Left ventricle myocardium superior (tissue), 1 donor: ENCODE data around the gene CDK14. TPM values are rescaled to one million over a fixed set of nuclear protein-coding genes. Genes with fewer than 3 reads are reported as not detected.
A peak's percentile ranks its signal among the peaks of the same experiment; 100 is the strongest.

ENCODE experiments used
- ATAC-seq: fragments of 200-7000 bp; cut with Tn5 transposase; one replicate; pipeline ENCODE4 v1.9.1; 2020; ENCODE audit warnings: mild to moderate bottlenecking, moderate library complexity
- DNase-seq: peaks from one replicate; pipeline ENCODE4 v3.0.0-alpha.2; 2020
- intact Hi-C: fragments of 100-400 bp; cut with micrococcal nuclease; formaldehyde crosslinking; loops from one replicate; pipeline ENCODE4 v1.11.0; 2022
- total RNA-seq: library from RNA; stranded (reverse); fragmentation: NEBNext Ultra II Directional; extraction: Animal tissue kit (Norgen Biotek cat#: 25700); gene quantifications from one replicate; pipeline ENCODE4 v1.2.1, GENCODE V29; 2021
- donor health status: DM: no; HTN: yes; CAD: no; lungs with severe emphysema.

Gene CDK14
- total RNA-seq, 1 donor from 2014 or later: 23.9 TPM

DNA sequence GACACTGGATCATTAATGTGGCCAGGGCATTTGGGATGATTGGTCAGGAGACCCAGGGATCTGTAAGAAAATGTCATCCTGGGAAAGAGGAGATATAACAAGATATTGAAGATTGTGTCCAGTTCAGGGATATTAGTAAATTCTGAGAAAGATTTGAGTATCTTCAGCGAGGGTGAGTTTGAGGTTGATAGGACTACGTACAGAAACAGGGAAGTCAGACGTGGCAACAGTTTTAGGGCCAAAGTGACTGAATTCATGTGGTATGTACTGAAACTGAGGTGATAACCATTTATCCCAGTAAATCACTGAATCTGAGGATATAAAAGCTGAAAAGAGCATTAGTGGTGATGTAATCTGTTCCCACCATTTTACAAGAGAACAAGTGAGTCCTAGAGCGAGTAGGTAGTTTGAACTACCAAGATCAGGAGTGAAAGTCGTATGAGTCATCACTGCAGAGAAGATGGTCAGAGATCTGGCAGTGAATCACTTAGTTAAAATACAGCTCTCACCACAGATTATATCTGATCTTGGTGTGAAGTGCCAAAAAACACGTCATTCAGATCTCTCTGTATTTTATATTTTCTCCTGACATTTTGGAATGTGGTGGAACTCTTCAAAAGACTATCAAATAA lies 220.5 kb downstream of the CDK14 start:
- DNase-seq (no peak), ATAC-seq (peak; percentile 61)
- intact Hi-C loops: no loop called here

- DNase-seq (no peak), ATAC-seq (no peak)
- intact Hi-C loops: no loop called here
These were observed 221.0 kb downstream of the CDK14 start for GRCh38 chr7:90817151-90817550.

DNA sequence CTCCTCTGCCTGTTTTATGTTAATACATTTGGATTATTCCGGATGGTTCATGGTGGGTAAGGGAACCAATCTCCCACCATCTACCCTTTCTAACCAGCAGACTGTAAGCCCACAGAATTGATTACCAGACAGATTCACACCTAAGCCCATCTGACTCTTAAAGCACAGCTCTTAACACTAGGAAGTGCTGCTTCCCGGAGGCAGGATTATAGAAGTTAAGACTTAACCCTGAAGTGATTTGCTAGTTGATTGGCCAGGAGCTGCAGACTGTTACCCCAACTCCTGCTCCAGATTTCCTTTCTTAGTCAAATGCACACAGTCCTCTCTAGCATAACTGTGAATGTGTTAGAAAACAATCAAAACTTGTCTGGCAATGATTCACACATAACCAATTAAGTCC lies 221.7 kb downstream of the CDK14 start:
- ATAC-seq (no peak), DNase-seq (no peak)
- intact Hi-C loops: no loop called here

DNA sequence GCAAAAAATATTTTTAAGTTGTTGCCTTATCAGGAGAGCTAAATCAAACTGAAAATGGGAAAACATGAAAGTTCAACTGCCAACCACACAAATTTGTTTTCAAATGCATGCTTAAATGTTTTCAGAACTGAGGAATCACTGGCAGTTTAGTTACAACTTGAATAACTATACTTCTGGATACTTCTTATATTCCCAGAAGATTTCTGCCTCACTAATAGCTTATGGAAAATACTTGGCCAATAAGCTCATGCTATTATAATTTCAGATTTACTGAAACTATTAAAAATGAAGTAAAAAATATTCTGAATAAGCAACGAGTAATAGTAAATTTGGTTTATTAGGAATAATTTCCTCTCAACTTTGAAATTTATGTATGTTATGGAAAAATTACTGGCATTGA lies 222.2 kb downstream of the CDK14 start:
- DNase-seq (no peak), ATAC-seq (no peak)
- intact Hi-C loops: no loop called here

DNA sequence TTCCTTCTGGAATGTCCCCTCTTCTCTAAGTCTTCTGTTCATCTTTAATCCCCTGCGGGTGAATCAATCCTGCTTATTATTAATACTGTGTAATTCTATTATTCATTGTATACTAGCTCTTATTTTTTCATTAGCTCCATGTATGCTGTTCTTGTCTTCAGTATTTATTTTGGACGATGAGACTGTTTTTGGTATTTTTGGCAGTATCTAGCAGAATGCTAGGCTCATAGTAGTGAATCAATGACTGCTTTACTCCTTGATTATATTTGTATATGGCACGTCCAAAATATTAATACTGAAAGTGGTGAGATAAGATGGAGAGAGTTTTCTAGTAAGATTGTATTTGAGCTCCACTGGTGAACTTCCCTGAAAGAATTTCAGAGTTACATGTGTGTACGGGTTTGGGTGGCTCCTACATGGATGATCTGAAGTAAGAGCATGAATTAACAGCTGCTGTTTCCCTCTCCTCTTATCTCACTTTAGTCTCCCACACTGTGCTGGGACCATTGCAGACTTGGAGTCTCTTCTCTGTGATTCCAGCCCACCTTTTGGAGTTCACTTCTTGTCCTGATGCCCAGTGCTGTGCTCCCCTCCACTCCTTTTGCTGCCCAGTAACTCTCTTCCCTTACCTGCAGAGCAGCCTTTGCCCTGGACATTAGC lies 226.0 kb downstream of the CDK14 start:
- intact Hi-C loops: no loop called here
- no peak for DNase-seq
- peak; percentile 52 for ATAC-seq

GRCh38 chr7:90824386-90825307 lies 228.5 kb downstream of the CDK14 start:
- DNase-seq (no peak), ATAC-seq (no peak)
- intact Hi-C loops: no loop called here

DNA sequence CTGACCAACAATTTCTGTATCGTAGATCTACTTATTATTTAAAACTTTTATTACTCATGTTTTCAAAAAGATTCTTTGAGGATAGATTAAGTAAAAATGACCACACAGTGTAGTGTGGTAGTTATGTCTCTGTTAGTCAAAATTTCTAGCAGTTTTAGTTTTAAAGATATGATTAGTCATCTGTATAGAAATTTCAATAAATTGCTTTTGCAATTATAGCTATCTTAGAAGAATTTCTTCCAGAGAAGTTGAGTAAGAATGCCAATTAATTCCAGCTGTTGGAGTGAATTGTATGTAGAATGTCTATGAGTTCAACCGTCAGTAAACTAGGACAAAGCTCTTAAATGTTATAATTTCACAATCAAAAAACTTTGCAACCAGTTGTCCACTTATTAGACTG lies 229.7 kb downstream of the CDK14 start:
- DNase-seq (no peak), ATAC-seq (peak; percentile 44)
- intact Hi-C loops: no loop called here

- intact Hi-C loops: no loop called here
- ATAC-seq (no peak), DNase-seq (no peak)
These were observed 232.5 kb downstream of the CDK14 start for GRCh38 chr7:90828601-90829000.

DNA sequence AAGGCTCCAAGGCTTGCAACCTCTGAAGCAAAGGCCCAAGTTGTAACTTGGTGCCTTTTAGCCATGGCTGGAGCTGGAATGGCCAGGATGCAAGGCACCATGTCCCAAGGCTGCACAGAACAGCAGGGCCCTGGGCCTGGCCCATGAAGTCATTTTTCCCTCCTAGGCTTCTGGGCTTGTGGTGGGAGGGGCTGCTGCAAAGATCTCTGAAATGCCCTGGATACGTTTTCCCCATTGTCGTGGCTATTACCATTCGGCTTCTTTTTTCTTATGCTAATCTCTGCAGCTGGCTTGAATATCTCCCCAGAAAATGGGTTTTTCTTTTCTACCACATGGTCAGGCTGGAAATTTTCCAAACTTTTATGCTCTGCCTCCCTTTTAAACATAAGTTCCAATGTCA lies 234.2 kb downstream of the CDK14 start:
- ATAC-seq: no peak
- intact Hi-C loops: no loop called here
- DNase-seq: no peak

DNA sequence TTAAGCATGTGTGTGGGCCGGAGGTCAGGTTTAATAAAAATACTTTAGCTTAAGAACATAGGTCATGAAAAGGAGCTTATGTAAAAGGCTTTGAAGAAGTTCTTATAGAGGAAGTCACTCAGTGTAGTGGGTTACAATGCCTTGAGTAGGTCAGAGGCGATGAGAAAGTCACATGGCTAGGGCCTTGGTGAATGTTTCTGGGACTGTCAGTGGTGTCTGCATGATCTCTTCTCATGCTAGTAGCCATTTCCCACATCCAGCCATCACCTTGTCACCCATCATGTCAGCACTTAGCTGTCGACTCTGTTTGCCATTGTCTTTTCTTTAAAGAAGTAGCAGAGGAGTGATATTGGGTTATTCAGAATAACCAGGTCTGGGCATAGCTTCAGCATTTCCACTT lies 236.6 kb downstream of the CDK14 start:
- intact Hi-C loops: no loop called here
- DNase-seq: no peak
- ATAC-seq: peak; percentile 75

GRCh38 chr7:90833443-90833842 lies 237.3 kb downstream of the CDK14 start:
- DNase-seq (no peak), ATAC-seq (no peak)
- intact Hi-C loops: no loop called here

DNA sequence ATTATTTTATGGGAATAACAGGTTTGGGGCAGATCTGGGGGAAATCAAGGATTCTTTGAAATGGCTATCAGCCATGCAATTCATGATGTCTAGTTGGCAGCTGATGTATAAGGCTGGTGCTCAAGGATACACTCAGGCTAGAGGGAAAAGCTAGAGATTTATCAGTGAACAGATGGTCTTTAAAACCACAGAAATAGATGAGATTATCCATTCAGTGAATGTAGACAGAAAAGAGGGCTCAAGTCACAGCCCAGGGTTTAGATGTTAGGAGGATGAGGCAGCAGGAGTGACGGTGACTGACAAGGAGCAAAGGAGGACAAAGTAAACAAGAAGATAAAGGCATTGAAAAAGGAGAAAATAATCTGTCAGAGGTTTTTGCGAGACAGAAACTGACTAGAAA lies 238.7 kb downstream of the CDK14 start:
- DNase-seq: no peak
- no peak for ATAC-seq
- intact Hi-C loops: no loop called here

DNA sequence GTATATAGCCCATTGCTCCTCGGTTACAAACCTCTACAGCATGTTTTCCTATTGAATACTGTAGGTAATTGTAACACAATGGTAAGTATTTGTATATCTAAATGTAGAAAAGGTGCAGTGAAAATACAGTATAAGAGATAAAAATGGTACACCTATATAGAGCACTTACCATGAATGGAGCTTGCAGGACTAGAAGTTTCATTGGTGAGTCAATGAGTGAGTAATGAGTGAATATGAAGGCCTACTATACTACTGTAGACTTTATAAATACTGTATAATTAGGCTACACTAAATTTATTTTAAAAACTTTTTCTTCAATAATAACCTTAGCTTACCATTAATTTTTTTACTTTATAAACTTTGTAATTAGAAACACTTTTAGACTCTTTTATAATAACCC lies 239.7 kb downstream of the CDK14 start:
- intact Hi-C loops: no loop called here
- ATAC-seq (no peak), DNase-seq (no peak)

DNA sequence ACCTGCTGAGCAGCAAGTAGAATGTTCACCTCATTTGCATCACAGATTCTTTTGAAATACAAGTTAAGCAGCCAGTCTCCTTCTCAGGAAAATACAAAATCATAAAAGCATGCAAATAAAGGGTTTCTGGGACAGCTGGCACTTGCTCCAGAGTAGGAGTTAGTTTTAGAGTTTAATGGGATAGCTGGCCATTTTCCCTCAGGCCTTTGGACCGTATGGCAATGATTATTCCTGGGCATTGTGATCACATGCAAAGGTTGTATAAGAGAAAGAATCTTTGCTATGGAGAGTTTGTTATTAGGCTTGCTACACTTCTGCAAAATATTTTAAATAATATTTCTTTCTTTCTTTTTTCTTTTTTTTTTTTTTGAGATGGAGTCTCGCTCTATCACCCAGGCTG lies 240.8 kb downstream of the CDK14 start:
- DNase-seq: no peak
- intact Hi-C loops: no loop called here
- ATAC-seq: no peak

DNA sequence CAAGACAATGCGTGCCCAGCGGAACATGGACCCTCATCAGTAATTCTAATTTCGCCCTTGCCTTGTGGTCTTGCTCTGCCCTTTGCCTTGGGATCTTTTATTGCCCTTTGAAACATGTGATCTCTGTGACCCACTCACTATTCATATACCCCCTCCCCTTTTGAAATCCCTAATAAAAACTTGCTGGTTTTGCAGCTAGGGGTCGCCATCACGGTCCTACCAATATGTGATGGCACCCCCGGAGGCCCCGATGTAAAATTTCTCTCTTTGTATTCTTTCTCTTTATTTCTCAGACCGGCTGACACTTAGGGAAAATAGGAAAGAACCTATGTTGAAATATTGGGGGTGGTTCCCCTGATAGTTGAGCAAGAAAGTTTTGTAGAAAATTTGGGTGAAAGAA lies 242.7 kb downstream of the CDK14 start:
- no peak for DNase-seq
- ATAC-seq: no peak
- intact Hi-C loops: no loop called here

GRCh38 chr7:90839316-90839715 lies 243.2 kb downstream of the CDK14 start:
- ATAC-seq (no peak), DNase-seq (no peak)
- intact Hi-C loops: no loop called here

- DNase-seq (no peak), ATAC-seq (no peak)
- intact Hi-C loops: no loop called here
These were observed 243.7 kb downstream of the CDK14 start for GRCh38 chr7:90839727-90840291.

- DNase-seq: no peak
- ATAC-seq: no peak
- intact Hi-C loops: no loop called here
These were observed 245.8 kb downstream of the CDK14 start for GRCh38 chr7:90841759-90842429.

GRCh38 chr7:90842430-90842788 lies 246.3 kb downstream of the CDK14 start:
- no peak for ATAC-seq
- intact Hi-C loops: no loop called here
- DNase-seq: no peak

- intact Hi-C loops: no loop called here
- no peak for ATAC-seq
- DNase-seq: no peak
These were observed 247.4 kb downstream of the CDK14 start for GRCh38 chr7:90843472-90843871.
